IMR-90 (cell line): Measurements from ENCODE around the gene ZNF365. TPM values are rescaled to one million over a fixed set of nuclear protein-coding genes. Genes with fewer than 3 reads are reported as not detected.

Experiments used
- ATAC-seq: fragments of 200-7000 bp; cut with Tn5 transposase; 2 replicates; pipeline ENCODE4 v1.9.1; 2020; ENCODE audit warnings: low read depth, mild to moderate bottlenecking, moderate library complexity
- BruUV-seq: library from RNA; stranded (reverse); fragments of 400-500 nt; replicated peaks from 2 replicates; lab custom pipeline; 2021; lab: Mats Ljungman, UMichigan
- CTCF ChIA-PET: fragments of 300-600 bp; formaldehyde crosslinking; extraction: SDS; loops from one replicate; lab custom pipeline; 2021; ENCODE audit warnings: antibody characterized with exemption; lab: Yijun Ruan, JAX
- POLR2A ChIA-PET: fragments of 300-600 bp; sonication (Branson Sonifier 250); formaldehyde crosslinking; loops from one replicate; lab custom pipeline; 2022; ENCODE audit warnings: antibody characterized with exemption; ENCODE audit not compliant: unreplicated experiment; lab: Charles Lee
- DNase-seq: peaks from one replicate; pipeline ENCODE4 v3.0.0; 2013
- H2AFZ ChIP-seq: replicated peaks from 2 replicates; pipeline ENCODE3; 2013; ENCODE audit warnings: low read length, mild to moderate bottlenecking; ENCODE audit not compliant: poor library complexity
- H2AK5ac ChIP-seq: 2 replicates; pipeline ENCODE4 v1.6.1; 2013; ENCODE audit warnings: low read depth, low read length, inconsistent platforms
- H2AK9ac ChIP-seq: replicated peaks from 2 replicates; pipeline ENCODE3; 2013; ENCODE audit warnings: mild to moderate bottlenecking, low read depth, low read length, moderate library complexity; ENCODE audit not compliant: poor library complexity
- H2BK120ac ChIP-seq: 2 replicates; pipeline ENCODE4 v1.6.1; 2013; ENCODE audit warnings: low read depth, low read length, inconsistent platforms
- H2BK15ac ChIP-seq: 3 replicates; pipeline ENCODE4 v1.6.1; 2013; ENCODE audit warnings: low read depth, low read length, inconsistent platforms
- H2BK20ac ChIP-seq: 2 replicates; pipeline ENCODE4 v1.6.1; 2013; ENCODE audit warnings: low read depth, mild to moderate bottlenecking, inconsistent platforms, low read length, moderate library complexity
- H2BK5ac ChIP-seq: 2 replicates; pipeline ENCODE4 v1.6.1; 2013; ENCODE audit warnings: mild to moderate bottlenecking, low read depth, low read length, inconsistent platforms; ENCODE audit not compliant: poor library complexity, severe bottlenecking
- H3K14ac ChIP-seq: replicated peaks from 2 replicates; pipeline ENCODE4 v1.6.1; 2013; ENCODE audit warnings: low read depth, low read length, inconsistent platforms
- H3K18ac ChIP-seq: 2 replicates; pipeline ENCODE4 v1.6.1; 2013; ENCODE audit warnings: low read depth, low read length, control low read depth
- H3K23ac ChIP-seq: 2 replicates; pipeline ENCODE4 v1.6.1; 2013; ENCODE audit warnings: low read depth, low read length, inconsistent platforms
- H3K27ac ChIP-seq: 2 replicates; pipeline ENCODE4 v1.5.1; 2013; ENCODE audit warnings: mild to moderate bottlenecking, control low read depth, low read length; ENCODE audit not compliant: insufficient read depth
- H3K27me3 ChIP-seq: 2 replicates; pipeline ENCODE4 v1.6.1; 2013; ENCODE audit warnings: low read length; ENCODE audit not compliant: control insufficient read depth, insufficient read depth
- H3K36me3 ChIP-seq: 2 replicates; pipeline ENCODE4 v1.6.1; 2013; ENCODE audit warnings: low read length, mixed read lengths; ENCODE audit not compliant: control insufficient read depth, insufficient read depth
- H3K4ac ChIP-seq: 2 replicates; pipeline ENCODE4 v1.6.1; 2013; ENCODE audit warnings: low read depth, low read length, inconsistent platforms
- H3K4me1 ChIP-seq: 2 replicates; pipeline ENCODE4 v1.6.1; 2013; ENCODE audit warnings: low read length, mixed read lengths; ENCODE audit not compliant: control insufficient read depth, insufficient read depth
- H3K4me2 ChIP-seq: 2 replicates; pipeline ENCODE4 v1.6.1; 2013; ENCODE audit warnings: low read depth, mild to moderate bottlenecking, control low read depth, low read length, moderate library complexity
- H3K4me3 ChIP-seq: 2 replicates; pipeline ENCODE4 v1.5.1; 2013; ENCODE audit warnings: low read depth, mild to moderate bottlenecking, control low read depth, low read length, moderate library complexity; ENCODE audit not compliant: insufficient read depth
- H3K56ac ChIP-seq: 2 replicates; pipeline ENCODE4 v1.6.1; 2013; ENCODE audit warnings: low read length, inconsistent platforms; ENCODE audit not compliant: insufficient read depth; ENCODE audit errors: extremely low read depth
- H3K79me1 ChIP-seq, 2 experiments: 2 replicates each; pipeline ENCODE4 v1.6.1; 2013; ENCODE audit warnings: low read length in 2 of 2, inconsistent platforms in 1 of 2, low read depth in 1 of 2
- H3K9ac ChIP-seq: 2 replicates; pipeline ENCODE4 v1.6.1; 2013; ENCODE audit warnings: low read depth, low read length, control low read depth
- H3K9me1 ChIP-seq: 2 replicates; pipeline ENCODE4 v1.6.1; 2013; ENCODE audit warnings: low read length, inconsistent platforms; ENCODE audit not compliant: insufficient read depth
- H3K9me3 ChIP-seq: 2 replicates; pipeline ENCODE4 v1.6.1; 2013; ENCODE audit warnings: low read length; ENCODE audit not compliant: control insufficient read depth, insufficient read depth
- H4K20me1 ChIP-seq: 2 replicates; pipeline ENCODE4 v1.6.1; 2013; ENCODE audit warnings: low read length, inconsistent platforms; ENCODE audit not compliant: insufficient read depth
- H4K5ac ChIP-seq: 2 replicates; pipeline ENCODE4 v1.6.1; 2013; ENCODE audit warnings: mild to moderate bottlenecking, low read depth, low read length, control low read depth
- H4K8ac ChIP-seq, 2 experiments: 2 replicates each; pipeline ENCODE4 v1.6.1; 2013; ENCODE audit warnings: low read depth in 2 of 2, low read length in 2 of 2, control low read depth in 1 of 2, inconsistent platforms in 1 of 2
- H4K91ac ChIP-seq: 2 replicates; pipeline ENCODE4 v1.6.1; 2013; ENCODE audit warnings: low read depth, low read length, inconsistent platforms; ENCODE audit not compliant: insufficient read depth
- CEBPB ChIP-seq: IDR thresholded peaks from 2 replicates; pipeline ENCODE4 v1.6.1; 2012; ENCODE audit warnings: low read depth, low read length, improper control_type of control experiment
- MAFK ChIP-seq: IDR thresholded peaks from 2 replicates; pipeline ENCODE4 v1.6.1; 2012; ENCODE audit warnings: low read depth, low read length, improper control_type of control experiment
- MAZ ChIP-seq: IDR thresholded peaks from 2 replicates; pipeline ENCODE4 v1.6.1; 2012; ENCODE audit warnings: low read depth, mild to moderate bottlenecking, low read length, improper control_type of control experiment, moderate library complexity, borderline replicate concordance
- MXI1 ChIP-seq: IDR thresholded peaks from 2 replicates; pipeline ENCODE4 v1.6.1; 2012; ENCODE audit warnings: low read depth, mild to moderate bottlenecking, low read length, moderate library complexity, borderline replicate concordance
- RAD21 ChIP-seq: IDR thresholded peaks from 2 replicates; pipeline ENCODE4 v1.6.1; 2012; ENCODE audit warnings: low read length, improper control_type of control experiment
- RCOR1 ChIP-seq: IDR thresholded peaks from 2 replicates; pipeline ENCODE4 v1.6.1; 2012; ENCODE audit warnings: mild to moderate bottlenecking, low read length, improper control_type of control experiment; ENCODE audit not compliant: insufficient replicate concordance
- RFX5 ChIP-seq: IDR thresholded peaks from 2 replicates; pipeline ENCODE4 v1.8.0; 2012; ENCODE audit warnings: low read depth, mild to moderate bottlenecking, low read length, moderate library complexity
- WGBS, 2 experiments: methylation state at CpG; one replicate each; pipeline versions ENCODE4 v1.1.5 to v1.1.7; 2013; ENCODE audit warnings: missing lambda C conversion rate in 2 of 2; ENCODE audit not compliant: insufficient read length in 1 of 2; ENCODE audit errors: extremely low coverage in 2 of 2; 5-methylcytosine and 5-hydroxymethylcytosine counted together
- dilution Hi-C: fragments of 300-500 bp; cut with HindIII; formaldehyde crosslinking; loops from one replicate; pipeline ENCODE4 v1.14.3; 2018; ENCODE audit warnings: low sequenced_read_pairs; ENCODE audit not compliant: unreplicated experiment
- in situ Hi-C: fragments of 300-500 bp; cut with MboI; formaldehyde crosslinking; loops from 3 replicates; pipeline ENCODE4 v1.14.3; 2019; ENCODE audit warnings: low sequenced_read_pairs, inconsistent platforms, mixed read lengths
- intact Hi-C: fragments of 100-400 bp; cut with micrococcal nuclease; formaldehyde crosslinking; loops from 2 replicates; pipeline ENCODE4 v1.10.0; 2022
- polyA plus RNA-seq, 3 experiments: library from polyadenylated mRNA; depleted of rRNA; stranded (reverse); fragments of >200 nt; gene quantifications; 2 replicates each; pipeline ENCODE4 v1.2.3, GENCODE V29; 2012; ENCODE audit warnings: low replicate concordance in 1 of 3
- total RNA-seq: library from RNA; depleted of rRNA; stranded (reverse); fragments of >200 nt; gene quantifications from 2 replicates; pipeline ENCODE4 v1.2.3, GENCODE V29; 2012
- TF ChIP-seq, protein P1 (sequence below): fragments of 150-350 bp; IDR thresholded peaks from 2 replicates; pipeline ENCODE4 v1.6.1; 2017; ENCODE audit warnings: mild to moderate bottlenecking, antibody characterized with exemption, low read length, low read depth
- TF ChIP-seq, protein P2 (sequence below): fragments of 150-350 bp; IDR thresholded peaks from 2 replicates; pipeline ENCODE4 v1.6.1; 2016; ENCODE audit warnings: low read depth, mild to moderate bottlenecking, low read length, moderate library complexity, borderline replicate concordance

The ZNF365 gene
- total and polyA plus RNA-seq, 2 of the 4 experiments (the other 2 are of a cell fraction) = 1.2 to 3.2 TPM

DNA sequence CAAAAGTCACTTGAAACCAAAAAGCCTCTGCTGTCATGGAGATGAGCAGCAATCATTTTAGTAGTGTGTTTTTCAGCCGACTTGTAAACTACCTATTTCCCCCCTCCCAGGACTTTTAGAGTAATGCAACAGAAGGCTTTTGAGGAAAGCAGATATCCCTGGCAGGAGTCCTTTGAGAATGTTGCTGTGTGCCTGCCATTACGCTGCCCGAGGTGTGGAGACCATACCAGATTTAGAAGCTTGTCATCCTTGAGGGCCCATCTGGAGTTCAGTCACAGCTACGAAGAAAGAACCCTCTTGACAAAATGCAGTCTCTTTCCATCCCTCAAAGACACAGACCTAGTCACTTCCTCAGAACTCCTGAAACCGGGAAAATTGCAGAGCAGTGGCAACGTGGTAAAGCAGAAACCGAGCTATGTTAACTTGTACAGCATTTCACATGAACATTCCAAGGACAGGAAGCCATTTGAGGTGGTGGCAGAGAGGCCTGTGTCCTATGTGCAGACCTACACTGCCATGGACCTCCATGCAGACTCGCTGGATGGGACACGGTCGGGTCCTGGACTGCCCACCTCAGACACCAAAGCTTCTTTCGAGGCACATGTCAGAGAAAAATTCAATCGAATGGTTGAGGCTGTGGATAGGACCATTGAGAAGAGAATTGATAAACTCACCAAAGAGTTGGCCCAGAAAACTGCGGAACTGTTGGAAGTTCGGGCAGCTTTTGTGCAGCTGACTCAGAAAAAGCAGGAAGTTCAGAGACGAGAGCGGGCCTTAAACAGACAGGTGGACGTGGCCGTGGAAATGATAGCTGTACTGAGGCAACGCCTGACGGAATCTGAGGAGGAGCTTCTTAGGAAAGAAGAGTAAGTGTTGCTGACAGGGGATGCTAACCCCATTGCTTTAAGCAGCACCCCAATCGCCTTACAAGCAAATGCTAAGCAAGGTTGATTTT lies 2.2 kb downstream of the ZNF365 start:
- Histone ChIP-seq H2BK5ac (no peak overlapping the region), H3K9me3 (no peaks in the 10 kb centered on the region), H2BK15ac (no peak overlapping the region), H3K18ac (no peak overlapping the region), H3K27ac (no peak overlapping the region), H3K4ac (no peak overlapping the region), H3K4me1 (peaks cover 5% of the 10 kb centered on the region), H2BK120ac (no peak overlapping the region), H3K9me1 (no peaks in the 10 kb centered on the region; the same call in 1 of the 2 replicates), H3K23ac (no peak overlapping the region), H2AK5ac (no peak overlapping the region), H2AK9ac (no peak overlapping the region), H4K8ac (no peak overlapping the region), H4K5ac (no peak overlapping the region), H3K27me3 (no peaks in the 10 kb centered on the region), H3K36me3 (no peaks in the 10 kb centered on the region), H4K91ac (no peak overlapping the region), H2BK20ac (no peak overlapping the region), H3K4me2 (no peak overlapping the region), H3K9ac (no peak overlapping the region), H3K56ac (no peak overlapping the region), H2AFZ (no peak overlapping the region), H3K4me3 (no peak overlapping the region), H4K20me1 (no peaks in the 10 kb centered on the region; the same call in 1 of the 2 replicates), H3K14ac (no peak overlapping the region), H3K79me1 (no peaks in the 10 kb centered on the region)
- 82% methylated on average over 4 of the region's 21 CpGs; no CpG with 5 or more reads in 1 of the 2 experiments for WGBS, 2 experiments
- no peak for ATAC-seq
- POLR2A ChIA-PET = no interaction called here
- BruUV-seq = no TSS peak
- dilution Hi-C loops = no loop called here
- intact Hi-C loops = no loop called here
- in situ Hi-C loops = no loop called here
- TF ChIP-seq MXI1 (no peak), CEBPB (no peak), RFX5 (no peak), MAZ (no peak), MAFK (no peak), RCOR1 (no peak), RAD21 (no peak)
- TF ChIP-seq, protein P1, sequence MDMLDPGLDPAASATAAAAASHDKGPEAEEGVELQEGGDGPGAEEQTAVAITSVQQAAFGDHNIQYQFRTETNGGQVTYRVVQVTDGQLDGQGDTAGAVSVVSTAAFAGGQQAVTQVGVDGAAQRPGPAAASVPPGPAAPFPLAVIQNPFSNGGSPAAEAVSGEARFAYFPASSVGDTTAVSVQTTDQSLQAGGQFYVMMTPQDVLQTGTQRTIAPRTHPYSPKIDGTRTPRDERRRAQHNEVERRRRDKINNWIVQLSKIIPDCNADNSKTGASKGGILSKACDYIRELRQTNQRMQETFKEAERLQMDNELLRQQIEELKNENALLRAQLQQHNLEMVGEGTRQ = no peak
- TF ChIP-seq, protein P2, sequence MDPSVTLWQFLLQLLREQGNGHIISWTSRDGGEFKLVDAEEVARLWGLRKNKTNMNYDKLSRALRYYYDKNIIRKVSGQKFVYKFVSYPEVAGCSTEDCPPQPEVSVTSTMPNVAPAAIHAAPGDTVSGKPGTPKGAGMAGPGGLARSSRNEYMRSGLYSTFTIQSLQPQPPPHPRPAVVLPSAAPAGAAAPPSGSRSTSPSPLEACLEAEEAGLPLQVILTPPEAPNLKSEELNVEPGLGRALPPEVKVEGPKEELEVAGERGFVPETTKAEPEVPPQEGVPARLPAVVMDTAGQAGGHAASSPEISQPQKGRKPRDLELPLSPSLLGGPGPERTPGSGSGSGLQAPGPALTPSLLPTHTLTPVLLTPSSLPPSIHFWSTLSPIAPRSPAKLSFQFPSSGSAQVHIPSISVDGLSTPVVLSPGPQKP = no peak
- no peak for DNase-seq
- CTCF ChIA-PET = no interaction called here
